HL-60 (cell line): ENCODE data around the gene GHDC.

Experiments
- DNase-seq, 2 experiments: peaks; one replicate each; pipeline ENCODE4 v3.0.0-alpha.2; 2010 to 2020; ENCODE audit warnings: low read depth in 1 of 2, low spot score in 1 of 2
- H3K27ac ChIP-seq: fragments of 250-450 bp; sonication (Bioruptor Pico); replicated peaks from 2 replicates; pipeline ENCODE4 v1.5.1; 2020; ENCODE audit warnings: mild to moderate bottlenecking, moderate library complexity
- H3K27me3 ChIP-seq: fragments of 250-450 bp; sonication (Bioruptor Pico); 2 replicates; pipeline ENCODE4 v1.5.1; 2021; ENCODE audit warnings: mild to moderate bottlenecking, moderate library complexity; ENCODE audit not compliant: insufficient read depth, poor library complexity, severe bottlenecking
- H3K4me3 ChIP-seq: replicated peaks from 2 replicates; pipeline ENCODE4 v1.5.1; 2011; ENCODE audit warnings: mild to moderate bottlenecking, control low read depth, low read length; ENCODE audit not compliant: insufficient read depth
- CTCF ChIP-seq: IDR thresholded peaks from one replicate; pipeline ENCODE4 v1.5.1; 2011; ENCODE audit warnings: low read length, control low read depth, inconsistent platforms; ENCODE audit not compliant: insufficient read depth
- GABPA ChIP-seq: IDR thresholded peaks from 2 replicates; pipeline ENCODE4 v1.6.1; 2012; ENCODE audit warnings: low read depth
- POLR2AphosphoS5 ChIP-seq: IDR thresholded peaks from 2 replicates; pipeline ENCODE4 v1.6.1; 2012; ENCODE audit warnings: low read depth
- REST ChIP-seq: IDR thresholded peaks from 2 replicates; pipeline ENCODE4 v1.6.1; 2012; ENCODE audit warnings: low read depth; ENCODE audit not compliant: insufficient replicate concordance
- SPI1 ChIP-seq: IDR thresholded peaks from 2 replicates; pipeline ENCODE4 v1.6.1; 2012; ENCODE audit warnings: low read depth, mild to moderate bottlenecking, borderline replicate concordance

The GHDC gene

DNA sequence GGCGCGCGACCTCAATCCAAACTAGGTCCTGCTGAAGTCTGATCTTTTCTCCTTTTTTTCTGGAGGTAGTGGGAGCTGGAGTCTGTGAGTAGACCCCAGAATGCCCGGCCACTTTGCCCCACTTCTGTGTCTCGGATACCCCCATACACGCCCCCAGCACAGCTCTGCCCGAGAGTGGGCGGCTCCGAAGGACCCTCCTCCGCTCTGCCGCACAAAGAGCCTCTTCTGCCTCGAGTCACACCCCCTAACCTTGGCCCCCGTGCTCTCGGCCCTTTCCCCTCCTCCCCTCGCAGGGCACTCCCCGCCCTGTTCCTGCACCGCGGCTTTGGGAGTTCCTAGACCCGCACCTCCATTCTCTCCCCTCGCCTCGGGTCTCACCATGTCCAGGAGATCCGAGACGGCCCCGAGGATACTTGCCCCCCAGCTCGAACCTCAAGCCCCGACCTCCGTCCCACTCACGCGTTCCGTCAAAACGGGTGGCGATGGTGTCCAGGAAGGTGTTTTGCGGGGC lies 13.8 kb downstream of the GHDC start:
- no peak for DNase-seq
- Histone ChIP-seq H3K27me3 (no peaks in the 10 kb centered on the region), H3K4me3 (peak overlapping the region; percentile 61), H3K27ac (no peak overlapping the region)
- TF ChIP-seq CTCF (no peak), GABPA (no peak), SPI1 (no peak), REST (no peak), POLR2AphosphoS5 (no peak)

DNA sequence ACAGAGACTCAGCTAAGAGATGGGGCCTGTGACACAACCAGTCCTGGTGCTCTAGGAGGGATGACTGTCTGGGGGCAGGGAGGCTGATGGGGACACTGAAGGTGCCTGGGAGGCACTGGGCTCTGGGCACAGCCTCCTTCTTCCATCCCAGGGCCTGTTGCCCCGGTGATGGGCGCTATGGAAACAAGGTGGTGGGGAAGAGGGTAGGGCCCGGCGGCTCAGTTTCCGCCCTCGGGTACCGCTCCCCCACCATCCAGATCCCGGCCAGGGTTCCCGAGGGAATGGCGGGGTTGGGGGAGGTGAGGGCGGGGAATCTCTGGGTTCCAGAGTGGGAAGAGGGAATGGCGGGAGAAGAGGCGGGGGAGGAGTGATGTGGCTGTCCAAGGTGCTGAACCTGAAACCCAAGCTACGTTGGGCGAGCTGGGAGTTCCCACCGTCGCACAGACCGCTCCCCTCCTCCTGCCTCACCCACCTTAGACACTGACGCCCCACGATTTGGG lies 14.3 kb downstream of the GHDC start:
- TF ChIP-seq REST: peak; percentile 95
- TF ChIP-seq CTCF: no peak
- Histone ChIP-seq H3K27ac (no peak overlapping the region), H3K27me3 (no peaks in the 10 kb centered on the region), H3K4me3 (no peak overlapping the region)
- DNase-seq: peak in 1 of 2 experiments; percentile 32

- no peak overlapping the region for H3K4me3 ChIP-seq
- H3K27ac ChIP-seq: no peak overlapping the region
- H3K27me3 ChIP-seq: no peaks in the 10 kb centered on the region
- no peak for DNase-seq
- no peak for TF ChIP-seq GABPA
- TF ChIP-seq CTCF: no peak
Measured at GRCh38 chr17:42179335-42179734, 15.0 kb downstream of the GHDC start.

- H3K4me3 ChIP-seq: no peak overlapping the region
Measured at GRCh38 chr17:42178817-42179216, 15.5 kb downstream of the GHDC start.

More at GRCh38 chr17:42178817-42179216, 15.5 kb downstream of the GHDC start:
- Histone ChIP-seq H3K27ac (no peak overlapping the region), H3K27me3 (no peaks in the 10 kb centered on the region)
- peak; percentile 35 to 49 for DNase-seq
- TF ChIP-seq SPI1 (no peak), CTCF (no peak), POLR2AphosphoS5 (no peak), GABPA (no peak), REST (no peak)
